Tibial nerve (tissue), 4 donors: ENCODE measurements around the gene NAMPT. TPM values are rescaled to one million over a fixed set of nuclear protein-coding genes. Genes with fewer than 3 reads are reported as not detected.
"Not testable (repeated sequence)": the region's sequence is repeated elsewhere in the genome, so short reads cannot be mapped to it uniquely, and the experiment has no call there.

Experiments
- DNase-seq, 2 donors: peaks; one replicate each; pipeline ENCODE4 v3.0.0-alpha.2; 2019; ENCODE audit warnings: low spot score in 2 of 2
- H3K27ac ChIP-seq, 4 donors: fragments of 200-600 bp; sonication (generic) in 3 of 4; one replicate each; pipeline ENCODE4 v1.5.1; 2017 to 2019; ENCODE audit warnings: mild to moderate bottlenecking in 1 of 4
- H3K27me3 ChIP-seq, 2 donors: fragments of 200-600 bp; sonication (generic) in 1 of 2; one replicate each; pipeline versions ENCODE4 v1.5.1 to v1.6.0; 2017 to 2019
- H3K36me3 ChIP-seq, 3 donors: fragments of 200-600 bp; sonication (generic); one replicate each; pipeline ENCODE4 v1.5.1; 2018 to 2019
- H3K4me1 ChIP-seq, 4 donors: fragments of 200-600 bp; sonication (generic) in 3 of 4; one replicate each; pipeline ENCODE4 v1.5.1; 2017 to 2019
- H3K4me3 ChIP-seq, 4 donors: fragments of 200-600 bp; sonication (generic) in 3 of 4; one replicate each; pipeline ENCODE4 v1.5.1; 2017 to 2019; ENCODE audit warnings: mild to moderate bottlenecking in 1 of 4, moderate library complexity in 1 of 4
- H3K9me3 ChIP-seq, 4 donors: fragments of 200-600 bp; sonication (generic) in 3 of 4; one replicate each; pipeline ENCODE4 v1.5.1; 2017 to 2019
- CTCF ChIP-seq, 5 experiments: fragments of 200-600 bp in 3 of 5; fragments of 450-650 bp in 2 of 5; sonication (generic) in 3 of 5; IDR thresholded peaks; one replicate each; pipeline ENCODE4 v1.5.1; 2016 to 2019; ENCODE audit warnings: antibody characterized with exemption in 5 of 5, mild to moderate bottlenecking in 3 of 5, moderate library complexity in 2 of 5
- EP300 ChIP-seq, 2 donors: sonication (generic); formaldehyde crosslinking; IDR thresholded peaks; one replicate each; pipeline ENCODE4 v1.6.1; 2017; ENCODE audit warnings: antibody characterized with exemption in 2 of 2, mild to moderate bottlenecking in 1 of 2
- POLR2A ChIP-seq, 2 donors: fragments of 450-650 bp; IDR thresholded peaks; one replicate each; pipeline ENCODE4 v1.6.1; 2017; ENCODE audit warnings: antibody characterized with exemption in 2 of 2, mild to moderate bottlenecking in 2 of 2, moderate library complexity in 2 of 2
- WGBS, 2 donors: methylation state at CpG; one replicate each; pipeline ENCODE4 v1.1.5; 2018; 5-methylcytosine and 5-hydroxymethylcytosine counted together
- total RNA-seq, 4 donors: library from RNA; depleted of rRNA; stranded (reverse); fragments of >200 nt; gene quantifications; one replicate each; pipeline ENCODE4 v1.1.0, GENCODE V29; 2016

Gene NAMPT
- total RNA-seq, 4 donors from 2014 or later: 69.1 to 270 (median 87.3) TPM

DNA sequence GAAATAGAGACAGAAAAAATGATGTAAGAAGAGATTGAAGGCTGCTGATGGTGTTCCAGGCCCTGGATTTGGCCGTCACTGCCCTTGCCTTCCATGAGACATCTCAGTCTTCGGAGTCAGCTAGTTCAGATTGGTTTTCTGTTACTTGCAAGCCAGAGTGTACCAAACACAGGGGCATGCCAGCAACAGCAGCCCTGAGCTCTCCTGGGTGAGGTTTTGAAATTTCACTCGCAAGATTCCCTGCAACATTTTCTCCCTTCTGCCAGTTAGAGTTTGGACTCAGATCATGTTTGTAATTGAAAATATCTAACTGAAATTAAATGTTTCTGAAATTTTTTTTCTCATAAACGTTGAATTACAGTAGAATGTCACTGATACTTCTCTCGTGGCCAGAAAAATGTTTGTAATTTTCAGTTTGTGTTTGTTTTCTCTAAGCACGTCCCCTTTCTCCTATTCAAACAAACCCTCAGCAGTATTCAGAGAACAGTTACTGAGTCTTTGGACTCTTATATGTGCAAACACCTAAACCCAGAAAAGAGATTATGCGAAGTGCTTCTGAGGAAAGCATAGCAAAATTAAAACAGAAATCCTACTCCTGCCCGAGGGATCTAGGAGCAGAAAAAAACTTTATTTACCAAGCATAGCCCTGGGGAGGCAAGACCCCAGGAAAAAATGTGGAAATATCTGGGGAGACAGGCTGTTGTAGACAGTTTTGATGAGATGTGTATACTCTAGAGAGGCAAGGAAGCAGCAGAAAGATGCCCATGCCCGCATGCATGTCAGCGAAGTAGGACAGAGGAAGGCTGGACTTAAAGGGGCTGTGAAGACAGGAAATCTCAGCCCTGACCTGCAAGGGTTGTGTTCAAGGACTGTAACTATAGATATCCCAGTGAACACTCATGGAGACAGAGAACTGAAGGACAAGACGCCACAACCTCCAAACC lies 43.0 kb upstream of the NAMPT start:
- H3K27ac ChIP-seq: peak overlapping the region in 1 of 4 donors; percentile 39
- no peak overlapping the region for H3K4me3 ChIP-seq
- no peaks in the 10 kb centered on the region for H3K36me3 ChIP-seq
- H3K9me3 ChIP-seq: no peaks in the 10 kb centered on the region
- H3K27me3 ChIP-seq: no peaks in the 10 kb centered on the region
- H3K4me1 ChIP-seq: peaks cover 0 to 25% (median 2%) of the 10 kb centered on the region in 4 donors
- TF ChIP-seq CTCF (IDR thresholded peaks at IDR 0.05): no peak
- no peak for TF ChIP-seq EP300 (IDR thresholded peaks at IDR 0.05)
- no peak for TF ChIP-seq POLR2A (IDR thresholded peaks at IDR 0.05)
- WGBS, 2 donors: 79 to 81% methylated on average over 11 of the region's 11 CpGs
- no peak for DNase-seq

GRCh38 chr7:106326594-106327537 lies 42.1 kb upstream of the NAMPT start:
- peaks cover 0 to 25% (median 2%) of the 10 kb centered on the region in 4 donors for H3K4me1 ChIP-seq
- H3K27me3 ChIP-seq: no peaks in the 10 kb centered on the region
- H3K36me3 ChIP-seq: no peaks in the 10 kb centered on the region
- DNase-seq: no peak
- no peaks in the 10 kb centered on the region for H3K9me3 ChIP-seq
- no peak for TF ChIP-seq CTCF (IDR thresholded peaks at IDR 0.05)
- no peak for TF ChIP-seq POLR2A (IDR thresholded peaks at IDR 0.05)
- TF ChIP-seq EP300 (IDR thresholded peaks at IDR 0.05): no peak
- WGBS, 2 donors: 61% methylated on average over 7 of the region's 7 CpGs
- peak overlapping the region in 1 of 4 donors; percentile 8 for H3K27ac ChIP-seq
- H3K4me3 ChIP-seq: no peak overlapping the region

GRCh38 chr7:106324509-106324908 lies 39.7 kb upstream of the NAMPT start:
- not testable (repeated sequence) for DNase-seq, H3K27me3 ChIP-seq
- WGBS, 2 donors: 93 to 100% methylated on average over 1 to 2 of the region's 2 CpGs

GRCh38 chr7:106320254-106320770 lies 35.5 kb upstream of the NAMPT start:
- not testable (repeated sequence) for H3K27me3 ChIP-seq, H3K4me3 ChIP-seq, H3K36me3 ChIP-seq, H3K9me3 ChIP-seq, H3K27ac ChIP-seq, H3K4me1 ChIP-seq, DNase-seq
- WGBS, 2 donors: 77 to 79% methylated on average over 8 to 9 of the region's 9 CpGs

More at GRCh38 chr7:106324509-106324908, 39.7 kb upstream of the NAMPT start:
- not testable (repeated sequence) for H3K9me3 ChIP-seq, H3K36me3 ChIP-seq, H3K4me3 ChIP-seq, H3K27ac ChIP-seq
- H3K4me1 ChIP-seq: peaks cover 0 to 15% (median 2%) of the 10 kb centered on the region in 4 donors

DNA sequence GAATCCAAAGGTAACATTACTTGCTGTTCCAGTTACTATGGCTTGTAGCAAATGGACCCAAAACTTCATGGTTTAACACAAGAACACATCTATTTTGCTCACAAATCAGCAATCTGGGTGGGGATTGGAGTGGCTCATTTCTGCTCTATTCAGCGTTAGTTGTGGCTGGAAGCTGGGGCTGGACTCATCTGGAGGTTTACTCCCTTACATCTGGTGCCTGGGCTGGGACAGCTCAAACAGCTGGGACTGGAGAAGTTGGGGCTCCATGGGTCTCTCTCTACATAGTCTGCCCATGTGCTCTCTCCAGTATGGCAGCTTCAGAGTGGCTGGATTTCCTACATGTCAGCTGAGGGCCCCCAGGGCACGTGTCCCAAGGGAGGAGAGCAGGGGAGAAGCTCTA lies 33.7 kb upstream of the NAMPT start:
- no peaks in the 10 kb centered on the region for H3K9me3 ChIP-seq
- DNase-seq: no peak
- H3K4me1 ChIP-seq: no peaks in the 10 kb centered on the region
- H3K4me3 ChIP-seq: no peak overlapping the region
- no peaks in the 10 kb centered on the region for H3K36me3 ChIP-seq
- H3K27ac ChIP-seq: no peak overlapping the region
- no peak for TF ChIP-seq POLR2A (IDR thresholded peaks at IDR 0.05)
- TF ChIP-seq EP300 (IDR thresholded peaks at IDR 0.05): no peak
- TF ChIP-seq CTCF (IDR thresholded peaks at IDR 0.05): no peak
- 57 to 66% methylated on average over 2 of the region's 2 CpGs for WGBS, 2 donors
- no peaks in the 10 kb centered on the region for H3K27me3 ChIP-seq
